GM12875 (cell line): Measurements from ENCODE around the gene LGR6.
A peak's percentile ranks its signal among the peaks of the same experiment; 100 is the strongest.

Source experiments
- H3K4me3 ChIP-seq: one replicate; pipeline ENCODE4 v1.5.1; 2011; ENCODE audit warnings: low read depth, low read length, control low read depth
- TF ChIP-seq, protein P1 (sequence below): IDR thresholded peaks from 2 replicates; pipeline ENCODE4 v1.5.1; 2011; ENCODE audit warnings: low read depth, mild to moderate bottlenecking, control low read depth, inconsistent platforms, low read length, moderate library complexity, borderline replicate concordance; ENCODE audit not compliant: insufficient read depth

The LGR6 gene

DNA sequence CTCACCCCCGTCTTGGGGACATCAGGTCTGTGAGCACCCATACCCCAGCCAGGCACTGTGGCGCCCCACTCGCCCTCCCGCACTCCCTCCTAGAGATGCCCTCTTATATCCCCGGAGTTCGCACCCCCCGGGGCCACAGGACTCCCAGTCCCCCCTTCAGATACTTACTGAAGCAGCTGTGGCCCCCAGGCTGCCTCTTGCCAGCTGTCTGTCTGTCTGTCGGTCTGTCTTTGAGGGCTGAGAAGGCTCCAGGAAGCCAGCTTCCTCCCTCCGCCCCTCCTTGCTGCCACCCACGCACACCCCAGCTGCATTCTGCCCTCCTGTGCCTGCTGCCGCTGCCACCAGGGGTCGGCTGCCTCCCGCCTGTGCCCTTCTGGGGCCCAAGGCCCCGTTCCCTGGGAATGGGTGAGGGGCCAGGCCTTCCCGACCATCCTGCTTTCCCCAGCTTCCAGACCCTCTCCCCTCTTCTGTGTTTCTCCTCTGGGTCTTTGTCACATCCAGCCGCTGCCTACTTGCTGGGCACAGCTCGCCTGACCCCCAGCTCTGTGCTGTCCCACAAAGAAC is 33.1 kb upstream of the LGR6 start, which contains the start of gene PTPN7:
Gene PTPN7, minus strand, starts transcription at position 226 of the 564 bp plus-strand sequence. CDS start 1,200 bp downstream, outside the sequence.
- peak within 1 kb of the TSS; percentile 98 for H3K4me3 ChIP-seq
- TF ChIP-seq, protein P1, sequence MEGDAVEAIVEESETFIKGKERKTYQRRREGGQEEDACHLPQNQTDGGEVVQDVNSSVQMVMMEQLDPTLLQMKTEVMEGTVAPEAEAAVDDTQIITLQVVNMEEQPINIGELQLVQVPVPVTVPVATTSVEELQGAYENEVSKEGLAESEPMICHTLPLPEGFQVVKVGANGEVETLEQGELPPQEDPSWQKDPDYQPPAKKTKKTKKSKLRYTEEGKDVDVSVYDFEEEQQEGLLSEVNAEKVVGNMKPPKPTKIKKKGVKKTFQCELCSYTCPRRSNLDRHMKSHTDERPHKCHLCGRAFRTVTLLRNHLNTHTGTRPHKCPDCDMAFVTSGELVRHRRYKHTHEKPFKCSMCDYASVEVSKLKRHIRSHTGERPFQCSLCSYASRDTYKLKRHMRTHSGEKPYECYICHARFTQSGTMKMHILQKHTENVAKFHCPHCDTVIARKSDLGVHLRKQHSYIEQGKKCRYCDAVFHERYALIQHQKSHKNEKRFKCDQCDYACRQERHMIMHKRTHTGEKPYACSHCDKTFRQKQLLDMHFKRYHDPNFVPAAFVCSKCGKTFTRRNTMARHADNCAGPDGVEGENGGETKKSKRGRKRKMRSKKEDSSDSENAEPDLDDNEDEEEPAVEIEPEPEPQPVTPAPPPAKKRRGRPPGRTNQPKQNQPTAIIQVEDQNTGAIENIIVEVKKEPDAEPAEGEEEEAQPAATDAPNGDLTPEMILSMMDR: peak; percentile 70

DNA sequence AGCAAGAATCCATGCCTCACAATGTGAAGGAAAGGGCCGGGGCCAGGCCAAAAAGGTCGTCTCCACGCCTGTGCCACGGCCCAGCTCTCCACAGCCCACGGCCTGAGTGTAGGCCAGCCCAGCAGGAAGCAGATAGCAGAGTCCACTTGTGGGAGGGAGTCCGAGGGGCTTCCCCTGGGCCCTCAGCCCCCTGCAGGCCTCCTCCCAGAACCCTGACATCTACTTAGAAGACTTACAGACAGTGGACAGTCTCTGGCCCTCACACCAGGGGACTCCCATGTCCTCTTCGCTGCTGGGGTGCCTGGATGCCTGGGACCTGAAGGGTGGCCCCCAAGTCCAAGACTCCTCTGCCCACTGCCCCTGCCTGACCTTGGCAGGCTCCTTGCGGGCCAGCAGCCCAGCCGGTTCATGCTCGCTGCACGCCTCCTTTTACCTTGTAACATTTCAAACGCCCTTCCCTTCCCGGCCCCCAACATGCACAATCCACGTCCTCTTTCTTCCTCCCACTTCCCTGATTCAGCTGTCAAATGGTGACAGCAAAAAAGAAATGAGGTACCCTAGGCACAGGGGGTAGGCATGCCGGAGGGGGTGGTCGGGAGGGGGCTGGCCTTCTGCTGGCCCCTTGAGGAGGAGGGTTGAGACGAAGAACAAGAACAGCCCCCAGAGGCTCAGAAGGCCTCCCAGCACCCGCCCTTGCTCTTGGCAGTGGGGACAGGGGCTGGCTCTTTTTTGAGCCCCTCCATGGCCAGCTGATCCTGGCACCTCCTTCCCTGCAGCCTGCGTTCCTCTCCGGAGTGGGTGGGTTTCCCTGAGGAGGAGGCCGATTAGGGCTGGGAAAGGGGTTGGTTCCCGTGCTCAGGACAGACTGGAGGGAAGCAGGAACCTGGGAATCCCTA is 32.2 kb upstream of the LGR6 start:
- TF ChIP-seq, protein P1: no peak
- H3K4me3 ChIP-seq: peak overlapping the region; percentile 98

- TF ChIP-seq, protein P1: no peak
- H3K4me3 ChIP-seq: peak overlapping the region; percentile 98
Observed at GRCh38 chr1:202162047-202162417, 31.6 kb upstream of the LGR6 start.

GRCh38 chr1:202162418-202163280 is 30.9 kb upstream of the LGR6 start:
- H3K4me3 ChIP-seq: peak overlapping the region; percentile 98
- TF ChIP-seq, protein P1: no peak

DNA sequence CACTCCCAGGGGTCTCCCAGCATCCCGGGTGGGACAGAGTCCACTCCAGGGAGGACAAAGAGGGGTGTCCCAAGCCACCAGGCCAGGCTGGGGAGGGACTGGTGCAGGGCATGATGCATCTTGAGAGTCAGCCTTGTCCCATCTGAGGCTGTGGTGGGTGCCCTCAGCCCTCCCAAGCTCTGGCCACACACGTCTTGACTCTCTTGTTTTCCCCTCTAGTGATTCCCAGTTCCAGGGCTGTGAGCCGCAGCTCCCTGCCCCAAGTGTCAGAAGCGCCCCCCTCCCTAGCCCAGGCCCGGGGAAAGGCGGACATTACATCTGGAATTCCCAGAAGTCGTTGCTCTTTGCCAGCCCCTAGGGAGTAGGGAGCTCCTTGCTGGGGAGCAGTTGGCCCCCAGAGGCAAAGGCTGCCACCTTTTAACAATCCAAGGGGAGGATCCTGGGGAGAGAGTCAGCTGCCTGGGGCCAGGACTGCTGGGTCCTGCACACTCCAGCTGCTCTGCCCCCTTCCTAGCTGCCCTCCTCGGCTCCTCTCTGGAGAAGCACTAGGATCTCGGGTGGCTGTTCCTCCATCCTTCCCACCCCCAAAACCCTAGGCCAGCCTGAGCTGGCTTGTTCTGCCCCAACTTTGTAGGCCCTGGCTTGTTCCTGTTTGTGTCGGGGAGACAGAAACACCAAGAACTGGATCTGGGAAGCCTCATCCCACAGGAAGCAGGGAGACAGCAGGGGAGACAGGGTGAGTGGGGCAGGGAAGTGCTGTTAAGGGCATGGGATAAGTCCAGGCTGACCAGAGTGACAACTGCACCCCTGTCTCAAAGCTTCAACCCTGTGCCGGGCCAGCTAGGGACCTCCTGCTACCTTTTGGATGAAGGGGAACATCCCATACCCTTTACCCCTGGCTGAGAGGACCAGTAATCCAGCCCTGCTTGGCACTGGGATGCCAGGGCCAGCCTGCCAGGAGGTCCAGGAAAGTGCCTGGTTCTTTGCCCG is 30.0 kb upstream of the LGR6 start:
- TF ChIP-seq, protein P1: no peak
- no peak overlapping the region for H3K4me3 ChIP-seq
